GM18870 (cell line): ENCODE results near the gene FOXN3.

Experiments
- ATAC-seq: cut with Tn5 transposase; IDR thresholded peaks from one replicate; pipeline ENCODE4 v1.9.1; 2021; ENCODE audit warnings: moderate library complexity; ENCODE audit not compliant: unreplicated experiment

FOXN3 gene

DNA sequence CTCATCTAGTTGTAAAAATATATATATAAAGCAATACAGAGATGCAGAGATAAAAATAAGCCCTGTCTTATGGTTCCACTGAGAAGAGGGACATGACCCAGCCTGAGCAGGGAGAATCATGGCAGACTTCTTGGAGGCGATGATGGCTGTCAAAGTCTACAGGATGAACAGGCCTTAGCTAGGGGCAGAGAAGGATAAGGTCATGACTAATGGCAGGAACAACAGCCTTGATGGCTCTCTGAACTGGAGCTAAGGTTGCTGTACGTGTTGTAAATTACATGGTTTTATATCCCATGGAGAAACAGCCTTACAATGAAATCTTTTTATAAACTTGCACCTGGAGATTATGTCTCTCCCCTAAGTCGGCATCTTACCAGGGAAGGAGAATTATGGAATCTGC is 32.4 kb downstream of the FOXN3 start:
- no peak for ATAC-seq

DNA sequence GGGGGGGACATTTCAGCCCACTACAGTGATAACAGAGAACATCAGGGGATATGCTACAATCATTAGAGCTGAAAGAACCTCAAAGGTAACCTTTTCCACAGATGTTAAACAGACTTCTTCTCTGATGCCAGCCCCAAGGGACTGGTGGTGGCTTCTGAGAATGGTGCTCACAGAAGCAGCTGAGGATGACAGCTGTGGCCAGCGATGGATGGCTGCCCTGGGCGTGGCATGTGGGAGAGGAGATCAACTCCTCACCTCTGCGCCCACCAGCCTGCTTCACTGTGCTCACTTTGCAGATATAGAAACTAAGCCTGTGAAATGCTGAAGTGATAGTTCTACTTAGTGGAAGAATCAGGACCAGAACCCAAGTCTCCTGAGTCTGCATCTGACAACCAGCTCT is 33.0 kb downstream of the FOXN3 start:
- peak; percentile 79 for ATAC-seq

- ATAC-seq: no peak
These were observed 33.9 kb downstream of the FOXN3 start for GRCh38 chr14:89382901-89383845.

- ATAC-seq: no peak
These were observed 34.5 kb downstream of the FOXN3 start for GRCh38 chr14:89382487-89382886.

- no peak for ATAC-seq
These were observed 36.9 kb downstream of the FOXN3 start for GRCh38 chr14:89379891-89380820.

GRCh38 chr14:89379006-89379405 is 38.0 kb downstream of the FOXN3 start:
- no peak for ATAC-seq

DNA sequence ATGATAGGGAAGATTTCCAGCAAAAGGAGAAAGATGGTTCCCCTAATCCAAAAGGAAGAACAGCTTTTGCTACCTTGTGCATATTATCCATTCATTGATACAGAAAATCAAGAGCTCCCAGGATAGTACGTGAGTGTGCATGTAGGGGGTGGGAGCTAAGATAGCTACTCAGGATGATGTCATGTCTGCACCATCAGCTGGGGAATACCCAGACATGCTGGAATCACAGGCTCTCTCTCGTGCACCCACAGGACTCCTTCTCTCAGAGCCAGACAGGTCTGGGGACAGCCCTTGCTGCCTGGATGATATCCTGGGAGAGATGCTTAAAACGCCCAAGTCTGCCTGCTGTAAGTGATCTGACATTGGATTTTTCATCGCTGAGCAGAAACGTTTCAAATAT is 38.9 kb downstream of the FOXN3 start:
- peak; percentile 74 for ATAC-seq

GRCh38 chr14:89377544-89377943 is 39.5 kb downstream of the FOXN3 start:
- ATAC-seq: no peak

DNA sequence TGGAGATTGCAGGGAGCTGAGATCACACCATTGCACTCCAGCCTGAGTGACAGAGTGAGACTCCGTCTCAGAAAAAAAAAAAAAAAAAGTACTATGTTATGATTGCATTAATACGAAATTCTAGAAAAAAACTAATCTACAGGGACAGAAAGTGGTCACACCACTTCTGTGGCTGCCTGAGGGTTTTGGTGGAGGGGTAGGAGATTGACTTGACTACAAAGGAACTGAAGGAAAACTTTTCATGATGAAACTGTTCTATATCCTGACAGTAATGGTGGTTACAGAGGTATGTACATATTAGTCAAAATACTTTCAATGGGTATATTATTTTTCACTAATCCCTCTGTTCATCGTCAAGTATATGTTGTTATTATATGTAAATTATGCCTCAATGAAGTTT is 42.1 kb downstream of the FOXN3 start:
- ATAC-seq: no peak

DNA sequence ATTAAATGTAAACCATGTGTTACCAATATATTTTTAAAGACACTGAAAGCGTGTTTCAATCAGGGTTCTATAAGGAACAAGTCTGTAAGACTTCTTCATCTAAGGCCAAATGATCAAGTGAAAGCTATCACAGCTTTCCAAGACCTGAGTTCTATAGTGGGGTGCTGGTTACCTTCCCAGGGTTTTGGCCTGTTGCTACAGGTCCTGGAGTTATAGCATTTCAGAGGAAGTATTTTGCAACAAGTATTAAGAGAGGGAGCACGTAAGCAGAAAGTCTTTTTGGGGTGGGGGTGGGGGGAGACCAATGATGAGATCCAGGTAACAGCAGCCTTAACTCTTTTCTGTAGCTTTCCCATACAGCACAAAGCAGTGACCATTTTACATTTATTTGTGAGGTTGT is 43.8 kb downstream of the FOXN3 start:
- ATAC-seq: no peak

DNA sequence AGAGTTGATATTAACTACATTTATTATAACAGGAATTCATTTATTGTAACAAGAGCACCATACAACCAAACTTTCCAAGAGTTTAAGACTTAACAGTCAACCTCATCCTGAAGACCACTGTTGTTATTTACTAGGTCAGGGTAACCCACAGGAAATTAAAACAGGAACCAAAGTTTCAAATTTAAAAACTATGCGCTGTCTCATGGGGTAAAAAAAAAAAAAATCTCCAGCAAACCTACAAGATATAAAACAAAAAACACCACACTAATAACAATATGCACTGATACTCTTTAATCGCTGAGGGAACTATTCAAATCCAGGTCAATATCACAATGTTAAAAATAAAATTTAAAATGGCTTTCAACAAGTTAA is 44.5 kb downstream of the FOXN3 start:
- no peak for ATAC-seq

GRCh38 chr14:89371585-89372511 is 45.2 kb downstream of the FOXN3 start:
- no peak for ATAC-seq

DNA sequence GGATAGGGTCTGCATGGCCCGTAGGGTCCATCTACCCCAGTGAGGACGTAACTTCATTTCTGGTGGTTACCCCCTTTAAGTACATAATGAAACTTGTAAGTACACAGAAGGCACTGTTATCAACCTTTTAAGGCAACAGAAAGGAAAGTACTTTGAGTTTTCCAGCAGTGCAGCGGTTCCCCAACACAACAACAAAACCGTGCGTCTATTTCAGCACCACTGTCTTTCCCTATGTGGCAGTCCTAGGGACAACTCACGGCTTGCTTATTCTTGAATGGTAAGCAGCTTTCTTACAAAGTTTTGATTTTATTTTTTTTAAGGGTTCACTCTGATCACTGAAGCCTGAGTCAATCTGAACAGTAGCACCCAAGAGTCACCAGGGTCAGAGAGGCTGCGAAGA is 46.3 kb downstream of the FOXN3 start:
- no peak for ATAC-seq

- no peak for ATAC-seq
These were observed 46.7 kb downstream of the FOXN3 start for GRCh38 chr14:89370381-89370780.

DNA sequence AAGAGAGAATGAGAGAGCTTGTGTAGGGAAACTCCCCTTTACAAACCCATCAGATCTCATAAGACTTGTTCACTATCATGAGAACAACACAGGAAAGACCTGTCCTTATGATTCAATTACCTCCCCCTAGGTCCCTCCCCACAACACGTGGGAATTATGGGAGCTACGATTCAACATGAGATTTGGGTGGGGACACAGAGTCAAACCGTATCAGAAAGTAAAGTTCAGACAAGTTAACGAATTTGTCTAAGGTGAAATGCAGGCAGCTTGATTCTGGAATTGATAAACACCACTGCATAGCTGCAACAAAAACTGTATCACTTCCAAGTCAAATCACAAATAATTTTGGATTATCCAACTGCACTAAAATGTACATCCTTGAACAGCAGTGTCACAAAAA is 47.4 kb downstream of the FOXN3 start:
- no peak for ATAC-seq

GRCh38 chr14:89368490-89369477 is 48.2 kb downstream of the FOXN3 start:
- ATAC-seq: no peak

DNA sequence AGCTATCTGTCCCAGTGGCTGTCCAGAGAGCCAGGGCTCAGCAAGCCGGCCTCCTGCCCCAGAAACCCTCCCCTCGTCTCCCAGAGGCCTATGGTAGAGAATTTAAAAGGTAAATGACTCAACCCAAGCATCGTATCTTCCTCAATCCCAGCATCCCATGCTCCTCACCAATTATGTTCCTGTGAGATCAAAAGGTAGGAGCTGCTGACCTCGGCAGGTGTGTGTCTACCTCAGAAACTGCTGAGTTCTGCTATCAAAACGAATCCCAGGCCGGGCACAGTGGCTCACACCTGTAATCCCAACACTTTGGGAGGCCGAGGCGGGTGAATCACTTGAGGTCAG is 49.3 kb downstream of the FOXN3 start:
- ATAC-seq: no peak

DNA sequence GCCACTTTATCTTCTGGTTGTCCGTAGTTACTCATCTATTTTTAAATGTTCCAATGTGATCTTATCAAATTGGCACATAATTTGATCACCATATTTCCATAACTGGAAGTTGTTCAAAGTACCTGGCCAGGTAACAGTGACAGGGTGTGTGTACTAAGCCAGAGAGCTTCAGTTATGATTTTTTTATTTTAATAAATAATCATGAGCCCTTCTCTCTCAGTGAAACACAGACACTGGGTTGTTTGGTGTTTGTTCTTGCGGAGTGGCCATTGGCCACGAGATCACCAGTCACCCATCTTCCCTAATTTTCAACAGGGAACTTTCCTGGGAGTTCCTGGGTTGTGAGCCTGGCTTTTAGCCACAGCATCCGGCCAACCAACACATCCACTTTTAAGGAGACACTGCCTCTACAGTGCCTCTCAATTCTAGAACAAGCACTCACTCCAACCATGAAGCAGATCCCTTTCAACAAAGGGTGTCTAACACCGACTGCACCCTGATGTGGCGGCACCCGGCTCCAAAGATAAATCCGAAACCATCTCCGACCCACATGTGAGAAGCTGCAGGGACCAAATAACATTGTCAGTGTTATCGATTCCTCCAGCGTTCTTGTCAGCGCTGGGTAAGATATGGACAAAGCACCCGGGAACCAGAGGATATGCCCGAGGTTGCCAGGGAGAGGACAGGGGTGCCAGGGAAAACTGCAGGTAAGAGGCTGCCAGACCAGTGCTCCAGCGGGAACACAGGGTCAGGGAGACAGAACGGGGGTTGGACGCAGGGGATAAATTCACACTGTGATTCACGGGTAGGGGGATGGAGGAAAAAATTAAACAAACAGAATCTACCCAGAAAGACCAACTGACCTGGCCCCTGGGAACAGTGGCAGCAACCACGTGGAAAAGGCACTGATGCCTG is 49.9 kb downstream of the FOXN3 start:
- ATAC-seq: no peak
